Measurements from ENCODE around the gene KCNE5.

The KCNE5 gene

DNA sequence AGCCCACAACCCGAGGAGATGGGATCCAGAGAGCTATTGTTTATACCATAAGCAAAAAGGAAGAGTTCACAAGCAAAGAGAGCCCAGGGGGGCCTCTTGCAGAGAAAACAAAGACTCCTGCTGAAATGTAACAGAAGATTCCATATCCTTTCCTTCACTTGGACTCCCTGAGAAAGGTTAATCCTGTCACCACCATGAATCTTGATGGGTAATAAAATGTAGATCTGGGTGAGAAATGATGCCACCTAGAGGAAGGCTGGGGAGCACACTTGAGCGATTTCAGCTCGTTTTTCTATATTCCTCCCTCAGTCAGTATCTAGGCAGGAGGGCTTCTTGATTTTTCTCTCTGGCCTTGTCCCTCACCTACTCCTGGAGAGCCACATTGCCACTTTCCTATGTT lies 10.2 kb upstream of the KCNE5 start:
- H3K4me3 ChIP-seq (ENCODE audit: control insufficient read depth in 1 of 7, extremely low read depth in 1 of 7, insufficient read depth in 4 of 7, low read depth in 2 of 7, low read length in 6 of 7), result no peak overlapping the region
- no peaks in the 10 kb centered on the region for H3K27me3 ChIP-seq (replicated peaks in 2 of 5; ENCODE audit: control insufficient read depth in 4 of 5, insufficient read depth in 5 of 5, low read length in 4 of 5)
- DNase-seq, result peak; percentile 19 to 51 (median 31)
- CTCF ChIA-PET, result interaction anchor here (0.8 to 3.3 kb wide), 15 partner anchors 8 to 256 kb away, joined by 3 to 37 read pairs (median 4); no protein-coding TSS in a partner anchor
- POLR2A ChIA-PET, result no interaction called here
- H3K4me1 ChIP-seq (ENCODE audit: control extremely low read depth in 1 of 4, control insufficient read depth in 4 of 4, insufficient read depth in 4 of 4, low read length in 3 of 4), result no peaks in the 10 kb centered on the region
- H3K27ac ChIP-seq (ENCODE audit: insufficient read depth in 1 of 2, low read depth in 1 of 2, low read length in 2 of 2, poor library complexity in 1 of 2, severe bottlenecking in 2 of 2), result no peak overlapping the region
- no peaks in the 10 kb centered on the region for H3K36me3 ChIP-seq (ENCODE audit: control insufficient read depth in 4 of 4, insufficient read depth in 4 of 4, low read length in 3 of 4)
- no peaks in the 10 kb centered on the region for H3K9me3 ChIP-seq (ENCODE audit: control extremely low read depth in 1 of 5, control insufficient read depth in 4 of 5, insufficient read depth in 2 of 5, low read depth in 1 of 5, low read length in 4 of 5)
- WGBS (ENCODE audit: insufficient coverage), result 0% methylated on average over 1 of the region's 3 CpGs

- Histone ChIP-seq H3K4me1 (ENCODE audit: control extremely low read depth in 1 of 4, control insufficient read depth in 4 of 4, insufficient read depth in 4 of 4, low read length in 3 of 4) (no peaks in the 10 kb centered on the region), H3K36me3 (ENCODE audit: control insufficient read depth in 4 of 4, insufficient read depth in 4 of 4, low read length in 3 of 4) (no peaks in the 10 kb centered on the region), H3K4me3 (ENCODE audit: control insufficient read depth in 1 of 7, extremely low read depth in 1 of 7, insufficient read depth in 4 of 7, low read depth in 2 of 7, low read length in 6 of 7) (no peak overlapping the region), H3K27me3 (replicated peaks in 2 of 5; ENCODE audit: control insufficient read depth in 4 of 5, insufficient read depth in 5 of 5, low read length in 4 of 5) (no peaks in the 10 kb centered on the region), H3K27ac (ENCODE audit: insufficient read depth in 1 of 2, low read depth in 1 of 2, low read length in 2 of 2, poor library complexity in 1 of 2, severe bottlenecking in 2 of 2) (no peak overlapping the region), H3K9me3 (ENCODE audit: control extremely low read depth in 1 of 5, control insufficient read depth in 4 of 5, insufficient read depth in 2 of 5, low read depth in 1 of 5, low read length in 4 of 5) (no peaks in the 10 kb centered on the region)
- ChIA-PET POLR2A (no interaction called here), CTCF (interaction anchor here (1.0 to 2.1 kb wide), 4 partner anchors 14 to 152 kb away, joined by 3 to 5 read pairs (median 4); no protein-coding TSS in a partner anchor)
- 80% methylated on average over 3 of the region's 5 CpGs for WGBS (ENCODE audit: insufficient coverage)
- DNase-seq, result no peak
Measured at GRCh38 chrX:109632906-109633504, 8.0 kb upstream of the KCNE5 start.

DNA sequence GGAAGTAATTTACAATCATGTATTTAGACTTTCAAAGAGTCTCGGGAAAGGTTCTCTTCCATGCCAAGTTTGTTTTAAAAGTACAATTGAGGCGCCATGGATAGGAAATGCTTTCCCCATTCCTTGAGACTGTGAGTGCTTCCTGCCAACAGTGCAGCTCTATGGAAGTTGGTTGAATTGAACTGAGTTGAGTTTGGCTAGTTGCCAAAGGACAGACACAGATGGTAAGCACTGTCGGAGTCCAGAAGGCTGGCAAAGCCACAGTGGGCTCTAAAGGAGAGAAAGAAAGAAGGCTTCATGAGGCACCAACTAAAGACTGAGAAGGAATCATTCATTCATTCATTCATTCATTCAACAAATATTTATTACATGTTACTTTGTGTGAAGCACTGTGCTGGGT lies 4.3 kb upstream of the KCNE5 start:
- CTCF ChIA-PET, result interaction anchor here (0.7 to 1.2 kb wide), 3 partner anchors 11 to 153 kb away, joined by 3 read pairs; no protein-coding TSS in a partner anchor

GRCh38 chrX:109626637-109627036 lies 1.7 kb upstream of the KCNE5 start:
- H3K27ac ChIP-seq (ENCODE audit: insufficient read depth in 1 of 2, low read depth in 1 of 2, low read length in 2 of 2, poor library complexity in 1 of 2, severe bottlenecking in 2 of 2), result no peak overlapping the region
- peaks cover 0 to 5% (median 0%) of the 10 kb centered on the region in 5 experiments for H3K9me3 ChIP-seq (ENCODE audit: control extremely low read depth in 1 of 5, control insufficient read depth in 4 of 5, insufficient read depth in 2 of 5, low read depth in 1 of 5, low read length in 4 of 5)
- ChIA-PET CTCF (interaction anchor here (1.5 kb wide), 2 partner anchors 8 to 9 kb away, joined by 4 to 8 read pairs; no protein-coding TSS in a partner anchor), POLR2A (no interaction called here)
- WGBS (ENCODE audit: insufficient coverage), result 77% methylated on average over 2 of the region's 4 CpGs
- H3K4me3 ChIP-seq (ENCODE audit: control insufficient read depth in 1 of 7, extremely low read depth in 1 of 7, insufficient read depth in 4 of 7, low read depth in 2 of 7, low read length in 6 of 7), result no peak overlapping the region
- H3K36me3 ChIP-seq (ENCODE audit: control insufficient read depth in 4 of 4, insufficient read depth in 4 of 4, low read length in 3 of 4), result no peaks in the 10 kb centered on the region
- H3K4me1 ChIP-seq (ENCODE audit: control extremely low read depth in 1 of 4, control insufficient read depth in 4 of 4, insufficient read depth in 4 of 4, low read length in 3 of 4), result peaks cover 0 to 7% (median 2%) of the 10 kb centered on the region in 4 experiments
- peaks cover 0 to 10% (median 0%) of the 10 kb centered on the region in 5 experiments for H3K27me3 ChIP-seq (replicated peaks in 2 of 5; ENCODE audit: control insufficient read depth in 4 of 5, insufficient read depth in 5 of 5, low read length in 4 of 5)
- DNase-seq, result peak in 1 of 3 donors; percentile 15

More for the DNA sequence above, 4.3 kb upstream of the KCNE5 start:
- peaks cover 0 to 5% (median 2%) of the 10 kb centered on the region in 4 experiments for H3K4me1 ChIP-seq (ENCODE audit: control extremely low read depth in 1 of 4, control insufficient read depth in 4 of 4, insufficient read depth in 4 of 4, low read length in 3 of 4)
- no peak for DNase-seq
- peaks cover 0 to 4% (median 0%) of the 10 kb centered on the region in 5 experiments for H3K27me3 ChIP-seq (replicated peaks in 2 of 5; ENCODE audit: control insufficient read depth in 4 of 5, insufficient read depth in 5 of 5, low read length in 4 of 5)
- WGBS (ENCODE audit: insufficient coverage), result 64% methylated on average over 2 of the region's 3 CpGs
- peaks cover 0 to 5% (median 0%) of the 10 kb centered on the region in 5 experiments for H3K9me3 ChIP-seq (ENCODE audit: control extremely low read depth in 1 of 5, control insufficient read depth in 4 of 5, insufficient read depth in 2 of 5, low read depth in 1 of 5, low read length in 4 of 5)
- POLR2A ChIA-PET, result no interaction called here
- no peak overlapping the region for H3K4me3 ChIP-seq (ENCODE audit: control insufficient read depth in 1 of 7, extremely low read depth in 1 of 7, insufficient read depth in 4 of 7, low read depth in 2 of 7, low read length in 6 of 7)
- H3K36me3 ChIP-seq (ENCODE audit: control insufficient read depth in 4 of 4, insufficient read depth in 4 of 4, low read length in 3 of 4), result no peaks in the 10 kb centered on the region
- no peak overlapping the region for H3K27ac ChIP-seq (ENCODE audit: insufficient read depth in 1 of 2, low read depth in 1 of 2, low read length in 2 of 2, poor library complexity in 1 of 2, severe bottlenecking in 2 of 2)

- peaks cover 0 to 10% (median 0%) of the 10 kb centered on the region in 5 experiments for H3K27me3 ChIP-seq (replicated peaks in 2 of 5; ENCODE audit: control insufficient read depth in 4 of 5, insufficient read depth in 5 of 5, low read length in 4 of 5)
- H3K27ac ChIP-seq (ENCODE audit: insufficient read depth in 1 of 2, low read depth in 1 of 2, low read length in 2 of 2, poor library complexity in 1 of 2, severe bottlenecking in 2 of 2), result no peak overlapping the region
- peaks cover 0 to 5% (median 0%) of the 10 kb centered on the region in 5 experiments for H3K9me3 ChIP-seq (ENCODE audit: control extremely low read depth in 1 of 5, control insufficient read depth in 4 of 5, insufficient read depth in 2 of 5, low read depth in 1 of 5, low read length in 4 of 5)
- peaks cover under 1 to 27% (median 12%) of the 10 kb centered on the region in 4 experiments for H3K4me1 ChIP-seq (ENCODE audit: control extremely low read depth in 1 of 4, control insufficient read depth in 4 of 4, insufficient read depth in 4 of 4, low read length in 3 of 4)
- CTCF ChIA-PET, result no interaction called here
- 74% methylated on average over 4 of the region's 8 CpGs for WGBS (ENCODE audit: insufficient coverage)
- DNase-seq, result no peak
- no peak overlapping the region for H3K4me3 ChIP-seq (ENCODE audit: control insufficient read depth in 1 of 7, extremely low read depth in 1 of 7, insufficient read depth in 4 of 7, low read depth in 2 of 7, low read length in 6 of 7)
- H3K36me3 ChIP-seq (ENCODE audit: control insufficient read depth in 4 of 4, insufficient read depth in 4 of 4, low read length in 3 of 4), result no peaks in the 10 kb centered on the region
- POLR2A ChIA-PET, result interaction anchor here (1.1 kb wide), 1 partner anchor 87 kb away, joined by 3 read pairs; the partner anchor contains the start of gene NXT2
Measured at GRCh38 chrX:109623997-109624396, 975 bp downstream of the KCNE5 start.

DNA sequence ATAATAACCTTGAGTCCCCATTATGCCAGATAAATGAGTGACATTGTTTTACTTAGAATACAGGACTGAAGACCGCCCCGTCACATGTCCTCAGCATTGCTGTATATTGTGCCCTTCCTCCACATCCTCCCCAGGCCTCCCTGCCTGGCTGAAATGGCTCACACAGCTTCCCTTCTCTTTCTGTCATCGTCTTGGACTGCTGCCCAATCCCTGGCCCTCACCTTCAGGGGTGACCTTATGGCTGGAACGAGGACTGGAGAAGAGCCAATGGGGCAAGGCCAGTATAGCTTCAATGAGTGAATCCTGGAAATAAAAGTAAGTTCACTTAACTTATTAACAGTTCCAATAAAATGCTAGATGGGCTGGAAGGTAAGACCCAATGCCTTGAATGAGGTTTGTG lies 2.7 kb downstream of the KCNE5 start:
- WGBS (ENCODE audit: insufficient coverage), result no CpG with 5 or more reads among the region's 4 CpGs
- CTCF ChIA-PET, result interaction anchor here (1.3 kb wide), 1 partner anchor 13 kb away, joined by 4 read pairs; no protein-coding TSS in a partner anchor
- no peak for DNase-seq

DNA sequence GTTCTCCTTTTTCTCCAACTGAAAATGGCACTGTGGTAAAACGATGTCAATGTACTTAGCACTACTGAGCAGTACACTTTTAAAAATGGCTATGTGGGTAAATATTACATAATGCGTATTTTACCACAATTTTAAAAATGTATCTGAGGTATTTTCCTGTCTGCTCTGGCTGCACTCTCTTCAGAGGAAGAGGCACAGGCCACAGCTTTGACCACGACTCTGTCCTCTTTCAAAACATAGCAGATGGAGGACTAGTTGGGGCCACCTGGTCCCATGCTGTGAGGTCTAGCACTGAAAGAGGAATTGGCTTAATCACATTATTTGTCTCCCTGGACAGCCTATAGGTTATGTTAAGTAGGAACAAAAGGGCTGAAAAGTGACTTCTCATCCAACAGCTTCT lies 5.2 kb downstream of the KCNE5 start:
- peaks cover 0 to 3% (median 0%) of the 10 kb centered on the region in 5 experiments for H3K9me3 ChIP-seq (ENCODE audit: control extremely low read depth in 1 of 5, control insufficient read depth in 4 of 5, insufficient read depth in 2 of 5, low read depth in 1 of 5, low read length in 4 of 5)
- no peaks in the 10 kb centered on the region for H3K36me3 ChIP-seq (ENCODE audit: control insufficient read depth in 4 of 4, insufficient read depth in 4 of 4, low read length in 3 of 4)
- H3K27ac ChIP-seq (ENCODE audit: insufficient read depth in 1 of 2, low read depth in 1 of 2, low read length in 2 of 2, poor library complexity in 1 of 2, severe bottlenecking in 2 of 2), result no peak overlapping the region
- H3K4me3 ChIP-seq (ENCODE audit: control insufficient read depth in 1 of 7, extremely low read depth in 1 of 7, insufficient read depth in 4 of 7, low read depth in 2 of 7, low read length in 6 of 7), result no peak overlapping the region
- ChIA-PET POLR2A (no interaction called here), CTCF (interaction anchor here (1.0 to 1.8 kb wide), 4 partner anchors 12 to 271 kb away, joined by 3 to 7 read pairs (median 4); no protein-coding TSS in a partner anchor)
- peaks cover 0 to 10% (median 0%) of the 10 kb centered on the region in 5 experiments for H3K27me3 ChIP-seq (replicated peaks in 2 of 5; ENCODE audit: control insufficient read depth in 4 of 5, insufficient read depth in 5 of 5, low read length in 4 of 5)
- DNase-seq, result peak in 2 of 3 donors; percentile 79 to 82
- WGBS (ENCODE audit: insufficient coverage), result 11% methylated on average over 1 of the region's 3 CpGs
- H3K4me1 ChIP-seq (ENCODE audit: control extremely low read depth in 1 of 4, control insufficient read depth in 4 of 4, insufficient read depth in 4 of 4, low read length in 3 of 4), result peaks cover 3 to 30% (median 14%) of the 10 kb centered on the region in 4 experiments

More for the DNA sequence above, 2.7 kb downstream of the KCNE5 start:
- no peaks in the 10 kb centered on the region for H3K36me3 ChIP-seq (ENCODE audit: control insufficient read depth in 4 of 4, insufficient read depth in 4 of 4, low read length in 3 of 4)
- POLR2A ChIA-PET, result no interaction called here
- H3K27me3 ChIP-seq (replicated peaks in 2 of 5; ENCODE audit: control insufficient read depth in 4 of 5, insufficient read depth in 5 of 5, low read length in 4 of 5), result peaks cover 0 to 10% (median 0%) of the 10 kb centered on the region in 5 experiments
- H3K4me1 ChIP-seq (ENCODE audit: control extremely low read depth in 1 of 4, control insufficient read depth in 4 of 4, insufficient read depth in 4 of 4, low read length in 3 of 4), result peaks cover 3 to 33% (median 14%) of the 10 kb centered on the region in 4 experiments
- H3K27ac ChIP-seq (ENCODE audit: insufficient read depth in 1 of 2, low read depth in 1 of 2, low read length in 2 of 2, poor library complexity in 1 of 2, severe bottlenecking in 2 of 2), result no peak overlapping the region
- no peak overlapping the region for H3K4me3 ChIP-seq (ENCODE audit: control insufficient read depth in 1 of 7, extremely low read depth in 1 of 7, insufficient read depth in 4 of 7, low read depth in 2 of 7, low read length in 6 of 7)
- H3K9me3 ChIP-seq (ENCODE audit: control extremely low read depth in 1 of 5, control insufficient read depth in 4 of 5, insufficient read depth in 2 of 5, low read depth in 1 of 5, low read length in 4 of 5), result peaks cover 0 to 5% (median 0%) of the 10 kb centered on the region in 5 experiments
